SU-DHL-6 (cell line): ENCODE results near the gene PLA2G2C.
"Not testable (repeated sequence)": the region's sequence is repeated elsewhere in the genome, so short reads cannot be mapped to it uniquely, and the experiment has no call there.

Experiments used
- H2AFZ ChIP-seq: fragments of 200-600 bp; sonication (generic); 2 replicates; pipeline ENCODE4 v1.6.1; 2014; ENCODE audit warnings: low read depth, mild to moderate bottlenecking, moderate library complexity, mixed read lengths, antibody characterized with exemption, low read length; ENCODE audit not compliant: severe bottlenecking
- H3F3A ChIP-seq: fragments of 200-600 bp; shearing (Covaris generic); 2 replicates; pipeline ENCODE4 v1.6.0; 2016; ENCODE audit warnings: antibody characterized with exemption, mild to moderate bottlenecking; ENCODE audit not compliant: insufficient read depth
- H3K27ac ChIP-seq: fragments of 200-600 bp; sonication (generic); 2 replicates; pipeline ENCODE4 v1.5.1; 2016; ENCODE audit warnings: low read depth, mild to moderate bottlenecking, low read length, moderate library complexity, mixed read lengths
- H3K27me3 ChIP-seq: fragments of 200-600 bp; sonication (generic), shearing (Covaris generic); 2 replicates; pipeline ENCODE4 v1.6.0; 2014; ENCODE audit warnings: mild to moderate bottlenecking, low read length
- H3K36me3 ChIP-seq: fragments of 200-600 bp; sonication (generic); 2 replicates; pipeline ENCODE4 v1.6.1; 2014; ENCODE audit warnings: mild to moderate bottlenecking, low read length, mixed read lengths
- H3K4me2 ChIP-seq: fragments of 300-600, 200-600 bp; shearing (Covaris generic), sonication (generic); 2 replicates; pipeline ENCODE4 v1.6.0; 2014; ENCODE audit warnings: low read length, low read depth, mild to moderate bottlenecking; ENCODE audit not compliant: poor library complexity, severe bottlenecking
- H3K4me3 ChIP-seq: fragments of 200-600 bp; sonication (generic); 2 replicates; pipeline ENCODE4 v1.5.1; 2014; ENCODE audit warnings: antibody characterized with exemption, low read length, mild to moderate bottlenecking, mixed read lengths; ENCODE audit not compliant: insufficient read depth, poor library complexity, severe bottlenecking
- H3K79me2 ChIP-seq: fragments of 200-600 bp; sonication (generic); 2 replicates; pipeline ENCODE4 v1.6.1; 2014; ENCODE audit warnings: mild to moderate bottlenecking, low read length, moderate library complexity; ENCODE audit not compliant: insufficient read depth
- H3K9ac ChIP-seq: fragments of 200-600 bp; sonication (generic); 2 replicates; pipeline ENCODE4 v1.7.0; 2014; ENCODE audit warnings: mild to moderate bottlenecking, low read length
- H3K9me2 ChIP-seq: fragments of 200-600 bp; sonication (generic); replicated peaks from 2 replicates; pipeline ENCODE4 v1.6.1; 2014; ENCODE audit warnings: low read length; ENCODE audit not compliant: insufficient read depth
- H3K9me3 ChIP-seq: fragments of 200-600 bp; sonication (generic); 2 replicates; pipeline ENCODE4 v1.6.1; 2014; ENCODE audit warnings: low read length, mixed read lengths; ENCODE audit not compliant: insufficient read depth
- H4K20me1 ChIP-seq: fragments of 200-600 bp; sonication (generic); 2 replicates; pipeline ENCODE4 v1.6.1; 2014; ENCODE audit warnings: low read depth, mild to moderate bottlenecking, antibody characterized with exemption, low read length, moderate library complexity, mixed read lengths
- EZH2phosphoT487 ChIP-seq: fragments of 200-600 bp; sonication (generic), shearing (Covaris generic); conservative IDR thresholded peaks from 2 replicates; pipeline ENCODE4 v1.6.1; 2018; ENCODE audit warnings: mild to moderate bottlenecking, antibody characterized with exemption, low read length, moderate library complexity, mixed read lengths
- TF ChIP-seq, protein P1 (sequence below): fragments of 200-600 bp; sonication (generic); IDR thresholded peaks from one replicate; pipeline ENCODE4 v1.5.1; 2017; ENCODE audit warnings: antibody characterized with exemption, mild to moderate bottlenecking, low read length, moderate library complexity; ENCODE audit not compliant: insufficient read depth, poor library complexity, severe bottlenecking

PLA2G2C gene

DNA sequence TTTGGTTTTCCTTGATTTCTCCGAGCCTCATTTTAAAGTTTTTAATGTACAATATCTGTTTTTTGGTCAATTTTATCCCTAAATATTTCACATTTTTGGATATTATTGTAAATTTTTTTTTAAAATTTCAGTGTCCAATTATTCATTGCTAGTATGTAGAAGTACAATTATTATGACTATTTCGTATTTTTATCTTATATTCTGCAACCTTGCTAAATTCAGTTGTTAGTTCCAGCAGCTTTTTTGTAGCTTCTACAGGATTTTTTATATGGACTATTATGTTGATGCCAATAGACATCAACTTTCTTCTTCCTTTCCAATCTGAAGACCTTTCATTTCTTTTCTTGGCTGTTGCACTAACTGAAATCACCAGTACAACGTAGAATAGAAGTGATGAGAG lies 51.3 kb downstream of the PLA2G2C start:
- H3K27me3 ChIP-seq = no peaks in the 10 kb centered on the region
- H4K20me1 ChIP-seq = no peaks in the 10 kb centered on the region
- no peak overlapping the region for H3K9ac ChIP-seq
- H3K4me2 ChIP-seq = no peak overlapping the region
- H3F3A ChIP-seq = no peaks in the 10 kb centered on the region
- H3K9me2 ChIP-seq = no peaks in the 10 kb centered on the region
- H3K27ac ChIP-seq = no peak overlapping the region
- H3K4me3 ChIP-seq = no peak overlapping the region
- H3K36me3 ChIP-seq = no peaks in the 10 kb centered on the region
- H2AFZ ChIP-seq = no peak overlapping the region
- H3K9me3 ChIP-seq = no peaks in the 10 kb centered on the region
- H3K79me2 ChIP-seq = no peaks in the 10 kb centered on the region
- TF ChIP-seq, protein P1, sequence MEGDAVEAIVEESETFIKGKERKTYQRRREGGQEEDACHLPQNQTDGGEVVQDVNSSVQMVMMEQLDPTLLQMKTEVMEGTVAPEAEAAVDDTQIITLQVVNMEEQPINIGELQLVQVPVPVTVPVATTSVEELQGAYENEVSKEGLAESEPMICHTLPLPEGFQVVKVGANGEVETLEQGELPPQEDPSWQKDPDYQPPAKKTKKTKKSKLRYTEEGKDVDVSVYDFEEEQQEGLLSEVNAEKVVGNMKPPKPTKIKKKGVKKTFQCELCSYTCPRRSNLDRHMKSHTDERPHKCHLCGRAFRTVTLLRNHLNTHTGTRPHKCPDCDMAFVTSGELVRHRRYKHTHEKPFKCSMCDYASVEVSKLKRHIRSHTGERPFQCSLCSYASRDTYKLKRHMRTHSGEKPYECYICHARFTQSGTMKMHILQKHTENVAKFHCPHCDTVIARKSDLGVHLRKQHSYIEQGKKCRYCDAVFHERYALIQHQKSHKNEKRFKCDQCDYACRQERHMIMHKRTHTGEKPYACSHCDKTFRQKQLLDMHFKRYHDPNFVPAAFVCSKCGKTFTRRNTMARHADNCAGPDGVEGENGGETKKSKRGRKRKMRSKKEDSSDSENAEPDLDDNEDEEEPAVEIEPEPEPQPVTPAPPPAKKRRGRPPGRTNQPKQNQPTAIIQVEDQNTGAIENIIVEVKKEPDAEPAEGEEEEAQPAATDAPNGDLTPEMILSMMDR = no peak
- no peak for TF ChIP-seq EZH2phosphoT487

DNA sequence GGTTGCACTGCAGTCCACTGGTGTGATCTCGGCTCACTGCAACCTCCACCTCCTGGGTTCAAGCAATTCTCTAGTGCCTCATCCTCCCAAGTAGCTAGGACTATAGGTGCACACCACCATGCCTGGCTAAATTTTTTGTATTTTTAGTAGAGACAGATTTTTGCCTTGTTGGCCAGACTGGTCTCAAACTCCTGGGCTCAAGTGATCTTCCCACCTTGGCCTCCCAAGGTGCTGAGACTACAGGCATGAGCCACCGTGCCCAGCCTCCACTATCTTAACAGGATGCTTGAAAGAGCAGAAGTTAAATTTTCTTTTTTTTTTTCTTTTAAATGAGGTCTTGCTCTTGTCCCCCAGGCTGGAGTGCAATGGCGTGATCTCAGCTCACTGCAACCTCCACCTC lies 55.8 kb downstream of the PLA2G2C start:
- H3K27ac ChIP-seq, H3F3A ChIP-seq, H3K36me3 ChIP-seq, H4K20me1 ChIP-seq, H2AFZ ChIP-seq, H3K9me2 ChIP-seq, H3K9ac ChIP-seq, H3K79me2 ChIP-seq, H3K4me2 ChIP-seq, H3K27me3 ChIP-seq, H3K4me3 ChIP-seq, H3K9me3 ChIP-seq: not testable (repeated sequence)

DNA sequence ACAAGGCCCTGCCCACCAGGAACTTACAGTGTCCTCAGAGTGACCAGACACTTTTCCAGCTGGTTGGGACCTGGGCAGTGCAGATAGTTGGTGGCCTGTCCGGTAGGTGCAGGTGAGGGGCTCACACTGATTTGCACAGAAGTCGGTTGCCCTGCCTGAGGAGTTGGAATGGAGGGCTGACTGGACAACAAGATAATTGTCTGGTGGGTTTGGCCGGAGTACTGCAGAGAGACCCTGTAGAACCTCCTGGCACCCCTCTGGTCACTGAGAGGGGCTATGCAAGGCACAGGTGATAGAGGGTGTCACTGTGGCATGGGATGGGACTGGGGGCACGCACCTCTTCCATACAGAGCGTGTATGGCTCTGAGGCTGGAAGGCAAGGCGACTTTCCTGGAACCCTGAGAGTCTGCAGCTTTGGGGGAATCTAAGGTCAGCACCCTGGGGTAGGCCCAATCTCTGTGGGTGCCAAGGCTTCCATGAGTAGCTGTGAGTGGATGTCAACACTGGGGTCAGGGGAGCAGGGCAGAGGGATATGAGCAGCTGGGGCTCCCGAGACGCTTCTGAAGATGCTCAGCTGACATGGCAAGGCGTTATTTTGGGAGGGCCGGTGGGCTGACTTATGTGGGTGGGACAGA lies 59.4 kb downstream of the PLA2G2C start:
- H3K27ac ChIP-seq = no peak overlapping the region
- TF ChIP-seq, protein P1 = no peak
- no peak for TF ChIP-seq EZH2phosphoT487
- H3K9me2 ChIP-seq = no peaks in the 10 kb centered on the region
- no peak overlapping the region for H3K4me2 ChIP-seq
- H3K36me3 ChIP-seq = no peaks in the 10 kb centered on the region
- no peaks in the 10 kb centered on the region for H3K79me2 ChIP-seq
- H4K20me1 ChIP-seq = no peaks in the 10 kb centered on the region
- no peaks in the 10 kb centered on the region for H3K27me3 ChIP-seq
- no peak overlapping the region for H2AFZ ChIP-seq
- no peak overlapping the region for H3K4me3 ChIP-seq
- H3K9me3 ChIP-seq = no peaks in the 10 kb centered on the region
- H3K9ac ChIP-seq = no peak overlapping the region
- no peaks in the 10 kb centered on the region for H3F3A ChIP-seq

DNA sequence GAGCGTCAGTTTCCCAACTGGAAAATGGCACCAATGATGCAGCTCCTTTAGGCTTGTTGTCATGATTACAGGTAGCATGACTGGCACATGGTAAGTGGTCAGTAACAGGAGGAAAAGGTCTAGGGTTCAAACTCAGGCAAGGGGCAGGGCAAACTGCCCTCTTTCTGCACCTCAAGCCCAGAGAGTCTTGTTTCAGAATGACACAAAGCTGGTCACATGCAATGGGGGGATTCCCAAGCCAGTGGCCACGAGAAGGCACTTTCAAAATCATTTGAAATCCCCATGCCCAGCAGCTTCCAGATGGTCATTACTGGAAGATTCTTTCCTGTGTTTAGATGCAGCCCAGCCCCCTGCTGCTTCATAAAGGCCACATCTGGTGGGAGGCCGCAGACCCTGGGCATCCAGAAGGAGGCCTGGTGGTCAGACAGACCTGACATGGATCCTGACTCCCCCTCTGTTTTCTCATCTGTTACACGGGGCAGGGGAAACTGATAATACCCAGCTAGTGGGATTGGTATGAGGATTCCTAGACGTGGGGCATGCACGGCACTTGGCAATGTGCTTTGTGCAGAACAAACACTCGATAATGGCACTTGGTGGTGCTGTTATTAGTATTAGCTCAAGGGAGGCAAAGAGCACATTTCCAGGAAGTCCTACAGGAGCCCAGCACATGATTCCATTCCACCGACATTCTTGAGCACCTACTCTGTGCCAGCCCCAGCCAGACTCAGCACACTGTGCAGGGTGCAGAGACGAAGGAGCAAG lies 60.1 kb downstream of the PLA2G2C start:
- no peaks in the 10 kb centered on the region for H4K20me1 ChIP-seq
- H2AFZ ChIP-seq = no peak overlapping the region

More for the DNA sequence above, 60.1 kb downstream of the PLA2G2C start:
- Histone ChIP-seq H3K4me2 (no peak overlapping the region), H3K9me2 (no peaks in the 10 kb centered on the region), H3K9ac (no peak overlapping the region), H3K27me3 (0 out of 2 replicates have a peak, but pooled peaks cover 6% of the 10 kb centered on the region), H3F3A (no peaks in the 10 kb centered on the region), H3K79me2 (no peaks in the 10 kb centered on the region), H3K27ac (no peak overlapping the region), H3K9me3 (no peaks in the 10 kb centered on the region), H3K36me3 (no peaks in the 10 kb centered on the region), H3K4me3 (no peak overlapping the region)
- no peak for TF ChIP-seq EZH2phosphoT487
- TF ChIP-seq, protein P1 = no peak
